ENCODE data around the gene ADGRG2. TPM values are rescaled to one million over a fixed set of nuclear protein-coding genes. Genes with fewer than 3 reads are reported as not detected.

Gene ADGRG2
- polyA plus RNA-seq, 1 donor from 2014 or later, result 0.05 TPM

DNA sequence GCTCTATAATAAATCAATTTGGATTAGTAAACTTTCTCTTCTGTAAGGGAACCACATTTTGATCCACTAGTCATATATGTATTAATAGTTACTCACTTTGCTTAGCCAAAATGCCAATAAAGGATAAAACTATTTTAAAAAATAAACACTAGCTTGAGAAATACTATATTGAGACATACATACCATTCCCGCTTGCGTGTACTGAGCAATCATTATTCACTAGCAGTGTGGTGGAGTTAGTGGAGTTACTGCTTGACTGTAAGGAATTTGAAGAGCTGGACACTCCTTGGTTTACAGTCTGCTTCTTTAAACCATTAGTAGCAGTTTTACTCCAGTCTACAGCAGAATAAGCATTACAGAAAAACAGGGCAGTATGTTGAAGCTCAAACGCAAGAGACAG lies 127.6 kb downstream of the ADGRG2 start:
- no peaks in the 10 kb centered on the region for H3K27me3 ChIP-seq (ENCODE audit: insufficient read depth, low read depth, low read length)
- H3K4me3 ChIP-seq (ENCODE audit: low read length), result no peak overlapping the region
- H3K27ac ChIP-seq (ENCODE audit: low read length), result no peak overlapping the region
- no peak overlapping the region for H2AFZ ChIP-seq (ENCODE audit: low read depth, low read length)
- H3F3A ChIP-seq (ENCODE audit: insufficient read depth, low read length, poor library complexity, severe bottlenecking), result no peaks in the 10 kb centered on the region
- no peaks in the 10 kb centered on the region for H4K20me1 ChIP-seq (ENCODE audit: insufficient read depth)
- H3K36me3 ChIP-seq (ENCODE audit: insufficient read depth, low read length), result no peaks in the 10 kb centered on the region
- H3K79me2 ChIP-seq (replicated peaks; ENCODE audit: insufficient read depth, low read length), result no peaks in the 10 kb centered on the region
- H3K4me2 ChIP-seq (ENCODE audit: low read length), result no peak overlapping the region
- H3K9me2 ChIP-seq (ENCODE audit: insufficient read depth, low read length), result no peaks in the 10 kb centered on the region
- no peaks in the 10 kb centered on the region for H3K9me3 ChIP-seq (ENCODE audit: low read length)
- H3K9ac ChIP-seq (ENCODE audit: low read length), result no peak overlapping the region
- no peak for TF ChIP-seq EP300 (conservative IDR thresholded peaks at IDR 0.05; ENCODE audit: poor library complexity, severe bottlenecking)
- TF ChIP-seq, protein P1, sequence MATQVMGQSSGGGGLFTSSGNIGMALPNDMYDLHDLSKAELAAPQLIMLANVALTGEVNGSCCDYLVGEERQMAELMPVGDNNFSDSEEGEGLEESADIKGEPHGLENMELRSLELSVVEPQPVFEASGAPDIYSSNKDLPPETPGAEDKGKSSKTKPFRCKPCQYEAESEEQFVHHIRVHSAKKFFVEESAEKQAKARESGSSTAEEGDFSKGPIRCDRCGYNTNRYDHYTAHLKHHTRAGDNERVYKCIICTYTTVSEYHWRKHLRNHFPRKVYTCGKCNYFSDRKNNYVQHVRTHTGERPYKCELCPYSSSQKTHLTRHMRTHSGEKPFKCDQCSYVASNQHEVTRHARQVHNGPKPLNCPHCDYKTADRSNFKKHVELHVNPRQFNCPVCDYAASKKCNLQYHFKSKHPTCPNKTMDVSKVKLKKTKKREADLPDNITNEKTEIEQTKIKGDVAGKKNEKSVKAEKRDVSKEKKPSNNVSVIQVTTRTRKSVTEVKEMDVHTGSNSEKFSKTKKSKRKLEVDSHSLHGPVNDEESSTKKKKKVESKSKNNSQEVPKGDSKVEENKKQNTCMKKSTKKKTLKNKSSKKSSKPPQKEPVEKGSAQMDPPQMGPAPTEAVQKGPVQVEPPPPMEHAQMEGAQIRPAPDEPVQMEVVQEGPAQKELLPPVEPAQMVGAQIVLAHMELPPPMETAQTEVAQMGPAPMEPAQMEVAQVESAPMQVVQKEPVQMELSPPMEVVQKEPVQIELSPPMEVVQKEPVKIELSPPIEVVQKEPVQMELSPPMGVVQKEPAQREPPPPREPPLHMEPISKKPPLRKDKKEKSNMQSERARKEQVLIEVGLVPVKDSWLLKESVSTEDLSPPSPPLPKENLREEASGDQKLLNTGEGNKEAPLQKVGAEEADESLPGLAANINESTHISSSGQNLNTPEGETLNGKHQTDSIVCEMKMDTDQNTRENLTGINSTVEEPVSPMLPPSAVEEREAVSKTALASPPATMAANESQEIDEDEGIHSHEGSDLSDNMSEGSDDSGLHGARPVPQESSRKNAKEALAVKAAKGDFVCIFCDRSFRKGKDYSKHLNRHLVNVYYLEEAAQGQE (IDR thresholded peaks at IDR 0.05; ENCODE audit: borderline replicate concordance), result no peak
- TF ChIP-seq, protein P2, sequence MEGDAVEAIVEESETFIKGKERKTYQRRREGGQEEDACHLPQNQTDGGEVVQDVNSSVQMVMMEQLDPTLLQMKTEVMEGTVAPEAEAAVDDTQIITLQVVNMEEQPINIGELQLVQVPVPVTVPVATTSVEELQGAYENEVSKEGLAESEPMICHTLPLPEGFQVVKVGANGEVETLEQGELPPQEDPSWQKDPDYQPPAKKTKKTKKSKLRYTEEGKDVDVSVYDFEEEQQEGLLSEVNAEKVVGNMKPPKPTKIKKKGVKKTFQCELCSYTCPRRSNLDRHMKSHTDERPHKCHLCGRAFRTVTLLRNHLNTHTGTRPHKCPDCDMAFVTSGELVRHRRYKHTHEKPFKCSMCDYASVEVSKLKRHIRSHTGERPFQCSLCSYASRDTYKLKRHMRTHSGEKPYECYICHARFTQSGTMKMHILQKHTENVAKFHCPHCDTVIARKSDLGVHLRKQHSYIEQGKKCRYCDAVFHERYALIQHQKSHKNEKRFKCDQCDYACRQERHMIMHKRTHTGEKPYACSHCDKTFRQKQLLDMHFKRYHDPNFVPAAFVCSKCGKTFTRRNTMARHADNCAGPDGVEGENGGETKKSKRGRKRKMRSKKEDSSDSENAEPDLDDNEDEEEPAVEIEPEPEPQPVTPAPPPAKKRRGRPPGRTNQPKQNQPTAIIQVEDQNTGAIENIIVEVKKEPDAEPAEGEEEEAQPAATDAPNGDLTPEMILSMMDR (IDR thresholded peaks at IDR 0.05; ENCODE audit: poor library complexity, severe bottlenecking), result no peak
- TF ChIP-seq SMC3 (conservative IDR thresholded peaks at IDR 0.05; ENCODE audit: poor library complexity), result no peak
- TF ChIP-seq POLR2AphosphoS5 (IDR thresholded peaks at IDR 0.05), result no peak
- TF ChIP-seq RAD21 (conservative IDR thresholded peaks at IDR 0.05), result no peak
- TF ChIP-seq EZH2 (IDR thresholded peaks at IDR 0.05; ENCODE audit: borderline replicate concordance, insufficient read depth, low read length, poor library complexity, severe bottlenecking), result no peak
- no peak for TF ChIP-seq TAF1 (IDR thresholded peaks at IDR 0.05; ENCODE audit: low read depth)
- no peak for TF ChIP-seq MXI1 (conservative IDR thresholded peaks at IDR 0.05; ENCODE audit: poor library complexity, severe bottlenecking)

DNA sequence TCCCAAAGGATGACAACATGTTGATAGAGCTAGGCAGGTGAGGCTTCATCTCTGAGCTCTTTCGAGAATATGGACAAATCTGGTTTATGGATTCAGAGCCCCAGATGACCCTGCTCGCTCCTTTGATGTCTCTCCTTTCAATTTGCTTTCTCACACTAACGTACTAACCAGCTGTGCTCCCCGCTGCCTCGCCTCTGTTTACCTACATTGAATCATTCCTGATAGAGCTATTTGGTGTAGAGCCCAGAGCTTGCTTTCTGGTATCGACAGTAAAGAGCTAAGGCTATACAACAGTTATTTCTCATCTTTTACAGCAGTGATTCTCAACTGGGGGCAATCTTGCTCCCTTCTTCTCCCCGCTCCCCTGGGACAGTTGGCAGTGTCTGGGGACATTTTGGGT lies 129.4 kb downstream of the ADGRG2 start:
- H3K9me3 ChIP-seq (ENCODE audit: low read length), result no peaks in the 10 kb centered on the region
- TF ChIP-seq, protein P1 (IDR thresholded peaks at IDR 0.05; ENCODE audit: borderline replicate concordance), result no peak
- TF ChIP-seq EZH2 (IDR thresholded peaks at IDR 0.05; ENCODE audit: borderline replicate concordance, insufficient read depth, low read length, poor library complexity, severe bottlenecking) (no peak), EP300 (conservative IDR thresholded peaks at IDR 0.05; ENCODE audit: poor library complexity, severe bottlenecking) (no peak), SMC3 (conservative IDR thresholded peaks at IDR 0.05; ENCODE audit: poor library complexity) (no peak), RAD21 (conservative IDR thresholded peaks at IDR 0.05) (no peak), POLR2AphosphoS5 (IDR thresholded peaks at IDR 0.05) (no peak), MXI1 (conservative IDR thresholded peaks at IDR 0.05; ENCODE audit: poor library complexity, severe bottlenecking) (no peak), TAF1 (IDR thresholded peaks at IDR 0.05; ENCODE audit: low read depth) (no peak)
- TF ChIP-seq, protein P2 (IDR thresholded peaks at IDR 0.05; ENCODE audit: poor library complexity, severe bottlenecking), result no peak
- no peaks in the 10 kb centered on the region for H3K79me2 ChIP-seq (replicated peaks; ENCODE audit: insufficient read depth, low read length)
- H3K27ac ChIP-seq (ENCODE audit: low read length), result no peak overlapping the region
- no peak overlapping the region for H3K4me3 ChIP-seq (ENCODE audit: low read length)
- H3F3A ChIP-seq (ENCODE audit: insufficient read depth, low read length, poor library complexity, severe bottlenecking), result no peaks in the 10 kb centered on the region
- no peaks in the 10 kb centered on the region for H4K20me1 ChIP-seq (ENCODE audit: insufficient read depth)
- no peaks in the 10 kb centered on the region for H3K9me2 ChIP-seq (ENCODE audit: insufficient read depth, low read length)
- no peaks in the 10 kb centered on the region for H3K27me3 ChIP-seq (ENCODE audit: insufficient read depth, low read depth, low read length)
- no peak overlapping the region for H2AFZ ChIP-seq (ENCODE audit: low read depth, low read length)
- H3K9ac ChIP-seq (ENCODE audit: low read length), result no peak overlapping the region
- H3K36me3 ChIP-seq (ENCODE audit: insufficient read depth, low read length), result no peaks in the 10 kb centered on the region
- no peak overlapping the region for H3K4me2 ChIP-seq (ENCODE audit: low read length)
